NCI-H1092 (cell line): ENCODE measurements around the gene CAPN2.

ENCODE experiments used
- DNase-seq: peaks from one replicate; lab custom pipeline; 2025; lab: John Stamatoyannopoulos, UW

Gene CAPN2

GRCh38 chr1:223702735-223703667 lies 9.3 kb upstream of the CAPN2 start:
- no peak for DNase-seq

GRCh38 chr1:223703668-223704013 lies 8.7 kb upstream of the CAPN2 start:
- no peak for DNase-seq

- no peak for DNase-seq
Observed at GRCh38 chr1:223704921-223705878, 7.1 kb upstream of the CAPN2 start.

GRCh38 chr1:223706077-223706973 lies 6.0 kb upstream of the CAPN2 start:
- peak; percentile 82 for DNase-seq

- peak; percentile 77 for DNase-seq
Observed at GRCh38 chr1:223707256-223708000, 4.9 kb upstream of the CAPN2 start.

GRCh38 chr1:223708001-223708359 lies 4.4 kb upstream of the CAPN2 start:
- DNase-seq = peak; percentile 31

GRCh38 chr1:223708651-223709268 lies 3.6 kb upstream of the CAPN2 start:
- DNase-seq = no peak

- DNase-seq = no peak
Observed at GRCh38 chr1:223709598-223709997, 2.7 kb upstream of the CAPN2 start.

- DNase-seq = no peak
Observed at GRCh38 chr1:223710179-223711133, 1.9 kb upstream of the CAPN2 start.

GRCh38 chr1:223711173-223711572 lies 1.2 kb upstream of the CAPN2 start:
- DNase-seq = no peak

- DNase-seq = no peak
Observed at GRCh38 chr1:223711747-223712193, 569 bp upstream of the CAPN2 start.

GRCh38 chr1:223712850-223713474 lies 623 bp downstream of the CAPN2 start:
- no peak for DNase-seq

- no peak for DNase-seq
Observed at GRCh38 chr1:223713546-223714420, 1.4 kb downstream of the CAPN2 start.

GRCh38 chr1:223714421-223714724 lies 2.0 kb downstream of the CAPN2 start:
- DNase-seq = no peak

GRCh38 chr1:223714849-223715603 lies 2.7 kb downstream of the CAPN2 start:
- no peak for DNase-seq

- no peak for DNase-seq
Observed at GRCh38 chr1:223715604-223716172, 3.3 kb downstream of the CAPN2 start.

- DNase-seq = no peak
Observed at GRCh38 chr1:223716302-223716862, 4.0 kb downstream of the CAPN2 start.
